T-helper 17 cell (primary cell): ENCODE measurements around the gene MRPS12. TPM values are rescaled to one million over a fixed set of nuclear protein-coding genes. Genes with fewer than 3 reads are reported as not detected.

ENCODE experiments used
- ATAC-seq: fragments of 150-1000 bp; cut with Tn5 transposase; 2 replicates; pipeline ENCODE4 v1.10.0; 2021; ENCODE audit warnings: mild to moderate bottlenecking, moderate library complexity
- DNase-seq, 3 donors: peaks; one replicate each; pipeline versions ENCODE4 v3.0.0 to v3.0.0-alpha.2; 2020 to 2021
- H3K9me3 ChIP-seq: one replicate; pipeline ENCODE4 v1.7.0; 2013; ENCODE audit warnings: low read length, mild to moderate bottlenecking; ENCODE audit not compliant: control insufficient read depth, poor library complexity, severe bottlenecking
- H3K27ac Mint-ChIP-seq: one replicate; pipeline ENCODE4 v1.8.0; 2022; ENCODE audit warnings: mild to moderate bottlenecking, moderate library complexity, mixed read lengths
- H3K27me3 Mint-ChIP-seq: one replicate; pipeline ENCODE4 v1.8.0; 2022; ENCODE audit warnings: mixed read lengths
- H3K36me3 Mint-ChIP-seq: one replicate; pipeline ENCODE4 v1.8.0; 2022; ENCODE audit warnings: low read depth, mixed read lengths
- H3K4me1 Mint-ChIP-seq: one replicate; pipeline ENCODE4 v1.8.0; 2022; ENCODE audit warnings: mild to moderate bottlenecking, mixed read lengths
- H3K4me3 Mint-ChIP-seq: one replicate; pipeline ENCODE4 v1.8.0; 2022; ENCODE audit warnings: mild to moderate bottlenecking, moderate library complexity, mixed read lengths
- total RNA-seq, 4 donors: library from RNA in 2 of 4; stranded (reverse) in 2 of 4; gene quantifications; one replicate each; pipeline ENCODE4 v1.2.3 and lab custom pipeline; 2022 to 2026

The MRPS12 gene
- total RNA-seq, 2 donors from 2014 or later, result 18.9 to 22.0 TPM

DNA sequence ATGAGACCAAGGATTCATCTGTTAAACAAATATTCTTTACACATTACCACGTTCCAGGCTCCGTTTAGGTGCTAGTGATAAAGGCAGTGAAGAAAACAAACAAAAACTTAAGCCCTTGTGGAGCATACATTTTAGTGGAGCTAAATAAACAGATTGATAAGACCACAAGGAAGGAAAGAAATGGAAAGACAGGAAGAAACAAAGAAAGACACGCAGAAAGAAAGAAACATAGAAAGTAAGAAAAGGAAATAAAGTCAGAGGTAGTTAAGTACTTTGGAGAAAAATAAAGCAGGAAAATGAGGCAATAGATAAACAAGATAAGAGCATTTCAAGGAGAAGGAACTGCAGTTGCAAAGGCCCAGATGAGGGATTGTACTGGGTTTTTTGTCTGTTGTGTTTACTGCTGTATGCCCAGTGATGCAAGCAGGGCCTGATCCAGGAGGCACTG lies 30.0 kb upstream of the MRPS12 start:
- Mint-ChIP-seq H3K36me3 (peaks cover 12% of the 10 kb centered on the region), H3K27me3 (no peaks in the 10 kb centered on the region), H3K4me3 (peak overlapping the region; percentile 97), H3K27ac (peak overlapping the region; percentile 97), H3K4me1 (peaks cover 42% of the 10 kb centered on the region)
- ATAC-seq (no peak), DNase-seq (no peak)
- no peaks in the 10 kb centered on the region for H3K9me3 ChIP-seq

DNA sequence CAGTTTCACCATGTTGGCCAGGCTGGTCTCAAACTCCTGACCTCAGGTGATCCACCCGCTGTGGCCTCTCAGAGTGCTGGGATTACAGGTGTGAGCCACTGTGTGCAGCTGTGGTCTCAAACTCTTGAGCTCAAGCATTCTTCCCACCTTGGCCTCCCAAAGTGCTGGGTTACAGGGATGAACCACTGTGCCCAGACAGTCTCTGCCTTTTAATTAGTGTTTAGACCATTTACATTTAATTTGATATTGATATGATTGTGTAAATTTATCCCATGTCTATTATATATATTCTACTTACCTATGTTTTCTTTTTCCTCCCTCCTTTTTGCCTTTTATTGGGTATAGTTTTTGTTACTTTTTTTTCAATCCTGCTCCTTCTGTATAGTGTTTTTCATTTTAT lies 29.1 kb upstream of the MRPS12 start:
- ATAC-seq, result no peak
- peaks cover 40% of the 10 kb centered on the region for H3K4me1 Mint-ChIP-seq
- H3K36me3 Mint-ChIP-seq, result peaks cover 12% of the 10 kb centered on the region
- H3K27me3 Mint-ChIP-seq, result no peaks in the 10 kb centered on the region
- H3K27ac Mint-ChIP-seq, result peak overlapping the region; percentile 97
- no peaks in the 10 kb centered on the region for H3K9me3 ChIP-seq
- no peak for DNase-seq
- H3K4me3 Mint-ChIP-seq, result peak overlapping the region; percentile 65

DNA sequence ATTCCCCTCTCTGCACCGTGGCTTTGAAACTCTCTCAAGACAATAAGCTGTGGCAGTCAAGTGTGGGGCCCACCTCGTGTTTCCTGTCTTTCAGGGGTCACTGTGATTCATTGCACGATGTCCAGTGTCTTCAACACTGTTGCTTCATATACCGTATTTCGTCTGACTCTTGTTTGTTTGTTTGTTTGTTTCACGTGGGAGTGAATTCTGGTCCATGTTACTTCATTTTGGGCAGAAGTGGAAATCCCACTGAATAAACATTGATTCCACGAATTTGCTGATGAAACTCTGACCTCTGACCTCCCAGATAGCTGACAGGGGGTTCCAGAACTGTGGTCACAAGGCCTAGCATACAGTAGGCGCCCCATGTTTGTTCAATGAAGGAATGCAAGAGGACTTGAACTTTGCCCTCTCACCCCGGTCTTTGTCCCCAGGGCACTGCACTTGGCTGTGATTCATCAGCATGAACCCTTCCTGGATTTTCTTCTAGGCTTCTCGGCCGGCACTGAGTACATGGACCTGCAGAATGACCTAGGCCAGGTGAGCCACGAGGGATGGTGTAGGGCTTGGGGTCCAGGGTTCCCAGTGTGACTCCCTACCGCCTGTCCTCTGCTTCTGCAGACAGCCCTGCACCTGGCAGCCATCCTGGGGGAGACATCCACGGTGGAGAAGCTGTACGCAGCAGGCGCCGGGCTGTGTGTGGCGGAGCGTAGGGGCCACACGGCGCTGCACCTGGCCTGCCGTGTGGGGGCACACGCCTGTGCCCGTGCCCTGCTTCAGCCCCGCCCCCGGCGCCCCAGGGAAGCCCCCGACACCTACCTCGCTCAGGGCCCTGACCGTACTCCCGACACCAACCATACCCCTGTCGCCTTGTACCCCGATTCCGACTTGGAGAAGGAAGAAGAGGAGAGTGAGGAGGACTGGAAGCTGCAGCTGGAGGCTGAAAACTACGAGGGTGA lies 25.9 kb upstream of the MRPS12 start:
- no peak for ATAC-seq
- Mint-ChIP-seq H3K27ac (no peak overlapping the region), H3K36me3 (peaks cover 11% of the 10 kb centered on the region), H3K4me3 (no peak overlapping the region), H3K4me1 (peaks cover 25% of the 10 kb centered on the region), H3K27me3 (no peaks in the 10 kb centered on the region)
- no peak for DNase-seq
- no peaks in the 10 kb centered on the region for H3K9me3 ChIP-seq

DNA sequence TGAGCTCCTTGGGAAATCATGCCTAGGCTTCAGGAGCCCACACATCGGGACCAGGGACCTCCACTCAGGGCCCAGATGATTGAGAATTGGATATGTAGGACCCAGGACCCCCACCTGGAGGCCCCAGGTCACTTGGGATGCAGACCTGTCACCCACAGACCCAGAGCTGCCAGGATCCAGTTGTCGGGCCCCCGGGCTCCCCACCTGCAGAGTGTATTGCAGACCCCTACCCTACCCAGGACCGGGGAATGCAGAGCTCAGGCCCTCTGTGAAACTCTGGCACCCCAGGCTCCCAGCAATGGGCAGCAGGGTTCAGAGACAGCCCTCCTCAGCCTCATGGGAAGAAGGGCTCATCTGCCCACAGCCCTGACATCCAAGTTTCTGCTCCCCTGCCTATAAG lies 25.1 kb upstream of the MRPS12 start:
- no peak for DNase-seq
- no peak overlapping the region for H3K27ac Mint-ChIP-seq
- H3K4me1 Mint-ChIP-seq, result peaks cover 21% of the 10 kb centered on the region
- no peaks in the 10 kb centered on the region for H3K27me3 Mint-ChIP-seq
- no peak overlapping the region for H3K4me3 Mint-ChIP-seq
- no peak for ATAC-seq
- peaks cover 11% of the 10 kb centered on the region for H3K36me3 Mint-ChIP-seq
- no peaks in the 10 kb centered on the region for H3K9me3 ChIP-seq

DNA sequence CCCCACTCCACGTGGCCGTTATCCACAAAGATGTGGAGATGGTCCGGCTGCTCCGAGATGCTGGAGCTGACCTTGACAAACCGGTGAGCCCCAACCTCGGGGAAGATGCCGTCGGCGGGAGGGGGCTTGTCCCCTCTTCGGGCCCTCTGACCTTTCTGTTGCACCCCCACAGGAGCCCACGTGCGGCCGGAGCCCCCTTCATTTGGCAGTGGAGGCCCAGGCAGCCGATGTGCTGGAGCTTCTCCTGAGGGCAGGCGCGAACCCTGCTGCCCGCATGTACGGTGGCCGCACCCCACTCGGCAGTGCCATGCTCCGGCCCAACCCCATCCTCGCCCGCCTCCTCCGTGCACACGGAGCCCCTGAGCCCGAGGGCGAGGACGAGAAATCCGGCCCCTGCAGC lies 23.5 kb upstream of the MRPS12 start:
- peaks cover 9% of the 10 kb centered on the region for H3K36me3 Mint-ChIP-seq
- H3K4me3 Mint-ChIP-seq, result no peak overlapping the region
- H3K9me3 ChIP-seq, result no peaks in the 10 kb centered on the region
- peaks cover 12% of the 10 kb centered on the region for H3K4me1 Mint-ChIP-seq
- no peak for DNase-seq
- no peaks in the 10 kb centered on the region for H3K27me3 Mint-ChIP-seq
- H3K27ac Mint-ChIP-seq, result no peak overlapping the region
- no peak for ATAC-seq

DNA sequence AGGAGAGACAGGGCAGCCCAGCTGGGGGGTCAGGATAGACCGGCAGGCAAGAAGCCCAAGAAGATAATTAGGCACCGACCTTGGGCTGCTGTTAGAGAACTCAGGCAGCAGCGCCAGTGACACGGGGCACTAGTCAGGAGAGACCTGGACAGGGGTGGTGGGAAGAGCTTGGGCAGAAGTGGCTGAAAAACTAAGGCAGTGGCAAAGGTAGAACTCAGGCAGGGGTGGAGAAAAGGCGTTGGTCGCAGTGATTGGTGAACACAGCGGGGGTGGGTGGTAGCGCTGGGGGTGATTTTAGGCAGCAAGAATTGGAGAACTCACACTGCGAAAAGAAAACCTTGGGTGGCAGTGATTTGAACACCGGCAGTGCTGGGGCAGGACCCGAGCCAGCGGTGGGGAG lies 23.1 kb upstream of the MRPS12 start:
- no peaks in the 10 kb centered on the region for H3K9me3 ChIP-seq
- H3K36me3 Mint-ChIP-seq, result peaks cover 9% of the 10 kb centered on the region
- H3K27me3 Mint-ChIP-seq, result no peaks in the 10 kb centered on the region
- H3K4me3 Mint-ChIP-seq, result no peak overlapping the region
- DNase-seq (no peak), ATAC-seq (no peak)
- peak overlapping the region; percentile 56 for H3K27ac Mint-ChIP-seq
- H3K4me1 Mint-ChIP-seq, result peaks cover 12% of the 10 kb centered on the region

DNA sequence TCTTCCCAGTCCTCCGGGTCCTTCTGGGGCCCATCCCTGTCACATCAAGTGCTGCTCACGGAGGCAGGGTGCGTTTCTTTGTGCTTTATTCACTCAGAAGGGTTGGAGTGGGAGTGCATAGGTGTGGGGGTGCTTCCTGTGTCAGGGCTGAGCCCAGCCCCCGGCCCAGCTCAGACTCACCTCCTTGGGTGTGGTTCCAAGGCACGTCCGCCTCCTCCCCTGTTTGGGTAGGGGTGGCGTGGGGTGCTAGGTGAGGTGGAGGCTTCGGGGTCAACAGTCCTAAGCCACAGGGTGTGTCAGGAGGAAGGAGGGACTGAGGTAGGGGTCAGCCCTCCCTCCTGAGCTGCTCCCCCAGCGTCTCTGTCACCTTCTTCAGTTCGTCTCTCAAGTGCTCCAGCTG lies 21.8 kb upstream of the MRPS12 start:
- peaks cover 9% of the 10 kb centered on the region for H3K36me3 Mint-ChIP-seq
- no peak for DNase-seq
- ATAC-seq, result peak; percentile 30
- no peaks in the 10 kb centered on the region for H3K9me3 ChIP-seq
- peaks cover 11% of the 10 kb centered on the region for H3K4me1 Mint-ChIP-seq
- H3K27me3 Mint-ChIP-seq, result no peaks in the 10 kb centered on the region
- H3K27ac Mint-ChIP-seq, result no peak overlapping the region
- peak overlapping the region; percentile 2 for H3K4me3 Mint-ChIP-seq

DNA sequence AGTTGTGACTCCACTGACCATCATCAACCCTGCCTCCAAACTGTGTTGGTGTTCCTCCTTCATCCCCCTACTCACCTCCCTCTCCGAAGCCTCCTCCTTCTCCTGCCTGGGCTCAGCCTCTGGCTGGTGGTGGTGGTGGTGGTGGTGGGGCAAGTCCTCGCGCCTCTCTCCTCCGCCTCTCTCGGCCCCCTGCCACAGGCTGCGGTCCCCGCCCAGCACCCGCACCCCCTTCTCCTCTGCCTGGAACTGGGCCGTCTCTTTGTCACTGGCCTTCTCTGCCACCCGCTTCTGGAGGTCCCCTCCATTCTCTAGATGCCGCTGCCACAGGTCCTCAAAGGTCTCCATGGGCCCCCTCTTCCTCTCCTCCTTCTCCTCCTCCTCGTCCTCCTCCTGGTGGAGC lies 20.3 kb upstream of the MRPS12 start:
- no peak overlapping the region for H3K4me3 Mint-ChIP-seq
- H3K27ac Mint-ChIP-seq, result no peak overlapping the region

DNA sequence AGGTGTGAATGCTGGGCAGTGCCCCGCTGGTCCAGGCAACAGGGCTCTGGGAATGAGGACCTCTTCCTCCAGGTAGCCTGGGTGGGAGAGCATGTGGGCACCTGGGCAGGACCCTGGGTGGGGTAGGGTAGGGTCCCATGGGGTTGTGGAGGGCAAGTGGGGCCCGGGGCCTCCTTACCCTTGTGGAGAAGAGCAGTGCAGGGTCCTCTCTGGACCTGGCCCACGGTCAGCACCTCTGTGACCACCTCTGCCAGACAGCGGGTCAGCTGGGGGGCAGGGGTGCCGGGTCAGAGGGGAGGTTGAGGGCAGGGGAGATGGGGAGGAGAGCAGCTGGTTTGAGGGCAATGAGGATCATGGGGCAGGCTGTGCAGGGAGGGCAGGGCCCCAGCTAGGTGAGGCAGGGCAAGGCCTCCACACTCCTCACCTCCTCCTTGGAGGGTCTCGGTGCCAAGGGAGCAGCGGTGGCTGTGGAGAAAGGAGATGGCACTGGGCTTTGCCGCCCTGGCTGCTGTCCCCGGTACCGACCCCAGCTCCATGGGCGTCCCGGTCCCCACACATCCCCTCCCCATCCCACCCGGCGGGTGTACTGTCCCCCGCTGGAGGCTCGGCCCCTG lies 19.2 kb upstream of the MRPS12 start:
- ATAC-seq, result no peak
- no peak overlapping the region for H3K4me3 Mint-ChIP-seq
- H3K27ac Mint-ChIP-seq, result no peak overlapping the region
- H3K4me1 Mint-ChIP-seq, result peaks cover 5% of the 10 kb centered on the region
- H3K27me3 Mint-ChIP-seq, result no peaks in the 10 kb centered on the region
- no peaks in the 10 kb centered on the region for H3K9me3 ChIP-seq
- no peak for DNase-seq
- peaks cover 4% of the 10 kb centered on the region for H3K36me3 Mint-ChIP-seq

More for the DNA sequence above, 20.3 kb upstream of the MRPS12 start:
- Mint-ChIP-seq H3K36me3 (peaks cover 4% of the 10 kb centered on the region), H3K4me1 (peaks cover 5% of the 10 kb centered on the region), H3K27me3 (no peaks in the 10 kb centered on the region)
- DNase-seq (no peak), ATAC-seq (no peak)
- no peaks in the 10 kb centered on the region for H3K9me3 ChIP-seq

DNA sequence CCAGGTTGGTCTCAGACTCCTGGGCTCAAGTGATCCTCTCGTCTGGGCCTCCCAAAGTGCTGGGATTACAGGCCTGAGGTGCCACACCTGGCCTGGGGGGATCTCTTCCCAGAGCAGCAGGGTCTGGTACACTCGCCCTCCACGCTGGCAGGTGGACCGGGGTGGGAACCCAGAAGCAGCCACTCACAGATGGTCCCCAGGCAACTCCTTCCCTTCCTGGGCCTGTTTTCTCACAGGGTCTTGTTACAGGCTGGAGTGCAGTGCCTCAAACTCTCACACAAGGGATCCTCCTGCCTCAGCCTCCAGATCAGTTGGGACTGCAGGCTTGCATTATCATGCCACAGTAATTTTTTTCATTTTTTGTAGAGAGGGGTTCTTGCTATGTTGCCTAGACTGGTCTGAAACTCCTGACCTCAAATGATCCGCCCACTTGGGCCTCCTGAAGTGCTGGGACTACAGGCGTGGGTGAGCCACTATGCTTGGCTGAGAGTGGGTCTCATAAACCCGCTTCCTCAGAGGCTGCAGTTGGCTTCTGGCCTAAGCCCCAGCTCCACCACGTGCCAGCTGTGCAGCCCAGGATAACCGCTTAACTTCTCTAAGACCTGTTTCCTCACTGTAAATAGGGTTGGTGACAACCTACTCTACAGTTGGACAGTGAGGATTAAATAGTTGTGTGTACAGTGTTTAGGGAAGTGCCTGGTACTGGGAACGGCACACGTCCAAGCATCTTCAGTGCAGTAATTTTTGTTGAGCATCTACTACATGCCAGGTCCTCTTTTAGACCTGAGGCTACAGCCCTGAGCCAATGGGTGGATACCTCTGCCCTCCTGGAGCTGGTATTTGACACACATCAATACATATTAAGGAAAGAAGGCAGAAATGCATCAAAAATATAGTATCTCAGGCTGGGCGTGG lies 17.9 kb upstream of the MRPS12 start:
- no peaks in the 10 kb centered on the region for H3K9me3 ChIP-seq
- DNase-seq, result no peak
- Mint-ChIP-seq H3K27me3 (no peaks in the 10 kb centered on the region), H3K27ac (no peak overlapping the region), H3K4me1 (peaks cover 3% of the 10 kb centered on the region), H3K4me3 (no peak overlapping the region), H3K36me3 (no peaks in the 10 kb centered on the region)
- ATAC-seq, result no peak

DNA sequence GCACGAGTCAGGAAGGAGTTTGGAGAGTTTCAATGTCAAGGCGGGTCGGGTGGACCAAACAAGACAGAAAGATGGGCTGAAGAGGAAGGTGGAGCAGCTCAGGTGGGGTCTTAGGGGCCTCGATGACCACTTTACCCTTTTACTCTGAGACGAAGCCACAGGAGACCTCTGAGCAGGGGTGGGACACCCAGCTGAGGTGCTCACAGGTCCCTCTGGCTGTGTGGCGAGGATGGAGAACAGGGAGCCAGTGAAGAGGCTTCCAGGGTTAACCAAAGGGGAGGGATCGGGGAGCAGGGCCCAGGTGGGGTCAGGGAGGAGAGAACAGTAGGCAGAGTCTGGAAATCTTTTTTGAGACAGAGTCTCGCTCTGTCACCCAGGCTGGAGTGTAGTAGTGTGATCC lies 16.8 kb upstream of the MRPS12 start:
- ATAC-seq (no peak), DNase-seq (no peak)
- no peaks in the 10 kb centered on the region for H3K27me3 Mint-ChIP-seq
- H3K4me1 Mint-ChIP-seq, result peaks cover 2% of the 10 kb centered on the region
- no peaks in the 10 kb centered on the region for H3K9me3 ChIP-seq
- H3K27ac Mint-ChIP-seq, result no peak overlapping the region
- H3K36me3 Mint-ChIP-seq, result no peaks in the 10 kb centered on the region
- H3K4me3 Mint-ChIP-seq, result no peak overlapping the region

DNA sequence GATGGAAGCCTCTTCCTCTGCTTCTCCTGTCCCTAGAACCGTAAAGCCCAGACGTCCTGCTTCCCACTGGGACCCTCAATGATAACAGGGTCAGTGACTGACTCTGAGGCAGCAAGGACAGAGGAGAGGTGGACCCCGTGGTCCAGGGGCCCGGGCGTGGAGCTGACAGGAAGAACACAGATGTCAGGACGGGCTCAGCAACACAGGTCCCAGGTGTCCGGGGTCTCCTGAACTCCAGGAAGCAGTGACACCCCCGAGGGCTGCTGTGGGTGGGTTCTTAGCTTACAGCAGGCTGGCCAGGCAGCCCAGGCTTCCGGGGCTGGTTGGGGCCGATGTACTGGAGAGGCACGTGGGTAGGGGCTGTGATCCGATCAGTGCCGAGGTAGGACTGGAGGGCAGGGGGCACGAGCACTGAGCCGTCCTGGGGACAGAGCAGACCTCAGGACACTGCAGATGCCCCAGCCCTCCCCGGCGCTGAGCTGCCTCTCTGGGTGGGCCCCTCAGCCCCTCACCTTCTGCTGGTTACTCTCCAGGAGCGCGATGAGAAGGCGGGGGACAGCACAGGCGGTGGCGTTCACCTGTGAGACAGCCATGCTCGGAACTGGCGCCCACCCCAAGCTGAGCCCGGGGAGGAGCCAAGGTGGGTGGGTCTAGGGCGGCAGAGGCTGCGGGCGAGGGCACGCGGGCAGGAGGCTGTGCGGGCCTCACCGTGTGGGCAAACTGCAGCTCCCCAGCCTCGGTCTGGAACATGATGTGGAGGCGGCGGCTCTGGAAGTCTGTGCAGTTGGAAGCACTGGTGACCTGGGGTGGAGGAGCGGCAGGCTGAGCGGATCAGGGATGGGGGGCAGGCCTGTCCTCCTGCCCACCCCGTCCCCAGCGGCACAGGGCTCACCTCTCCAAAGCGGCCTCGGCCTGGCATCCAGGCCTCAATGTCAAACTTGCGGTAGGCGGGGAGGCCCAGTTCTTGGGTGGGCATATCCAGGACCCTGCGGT lies 15.1 kb upstream of the MRPS12 start:
- H3K4me3 Mint-ChIP-seq, result no peak overlapping the region
- no peaks in the 10 kb centered on the region for H3K9me3 ChIP-seq
- H3K27ac Mint-ChIP-seq, result no peak overlapping the region
- no peaks in the 10 kb centered on the region for H3K36me3 Mint-ChIP-seq
- H3K4me1 Mint-ChIP-seq, result peaks cover 2% of the 10 kb centered on the region
- DNase-seq, result no peak
- no peaks in the 10 kb centered on the region for H3K27me3 Mint-ChIP-seq
- no peak for ATAC-seq
